Measurements from ENCODE around the gene RUVBL2. TPM values are rescaled to one million over a fixed set of nuclear protein-coding genes. Genes with fewer than 3 reads are reported as not detected.

RUVBL2 gene
- total and polyA plus RNA-seq, 10 donors: 32.0 to 58.4 (median 40.4) TPM

DNA sequence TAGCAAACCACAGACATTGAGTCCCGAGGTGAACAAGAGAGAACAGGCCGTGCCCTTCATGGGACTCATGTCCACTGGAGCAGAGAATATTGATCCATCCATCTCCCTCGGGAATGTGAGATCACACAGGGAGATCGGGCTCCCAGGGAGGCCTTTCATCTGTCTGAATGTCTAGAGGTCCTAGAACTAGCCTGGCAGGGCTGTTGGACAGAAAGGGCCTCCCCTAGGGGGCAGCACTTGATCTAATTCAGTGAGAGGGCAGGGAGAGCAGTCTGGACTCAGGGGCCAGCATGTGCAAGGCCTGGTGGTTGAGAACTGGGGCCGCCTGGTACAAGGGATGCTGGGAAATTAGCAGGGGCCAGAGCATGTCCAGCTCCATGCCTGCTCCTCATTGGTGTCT lies 4.3 kb downstream of the RUVBL2 start:
- 83 to 87% (median 85%) methylated on average over 5 of the region's 5 CpGs for WGBS, 5 donors

DNA sequence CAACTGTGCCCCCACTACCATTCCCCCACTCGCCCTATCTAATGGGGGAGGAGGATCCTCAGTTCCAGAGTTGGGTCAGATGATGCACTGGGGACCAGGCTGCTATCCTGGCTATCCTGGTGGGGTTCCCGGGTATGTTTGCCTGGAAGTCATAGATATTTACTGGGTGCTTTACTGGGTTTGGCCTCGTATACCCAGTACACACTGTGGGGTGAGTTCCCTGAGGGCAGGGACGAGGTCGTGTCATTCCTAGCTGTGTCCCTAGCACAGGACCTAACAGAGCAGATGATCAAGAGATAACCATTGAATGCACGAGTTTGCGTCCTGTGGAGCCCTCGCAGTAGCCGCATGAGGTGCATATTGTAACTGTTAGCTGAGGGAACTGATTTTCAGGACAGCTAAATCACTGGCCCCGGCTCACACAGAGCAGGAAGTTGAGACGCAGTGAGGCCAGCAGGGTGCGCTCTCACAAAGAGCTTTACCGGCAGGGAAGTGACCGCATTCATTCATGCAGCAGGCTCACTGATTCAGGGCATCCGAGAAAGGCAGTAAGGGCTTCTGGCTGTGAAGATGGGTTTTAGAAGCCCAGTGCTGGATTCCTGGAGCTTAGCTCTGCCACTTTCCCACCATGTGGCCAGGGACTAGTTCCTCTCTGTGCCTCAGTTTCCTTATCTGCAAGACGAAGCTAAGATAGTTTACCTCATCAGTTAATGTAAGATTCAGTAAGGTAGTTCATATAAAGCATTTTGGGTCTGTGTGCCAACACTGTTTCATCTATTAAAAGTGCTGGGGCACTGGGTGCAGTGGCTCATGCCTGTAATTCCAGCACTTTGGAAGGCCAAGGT lies 6.0 kb downstream of the RUVBL2 start:
- peaks cover 4 to 56% (median 20%) of the 10 kb centered on the region in 6 donors for H3K36me3 ChIP-seq
- H3K27ac ChIP-seq: no peak overlapping the region
- no peak for TF ChIP-seq POLR2AphosphoS5 (IDR thresholded peaks at IDR 0.05)
- TF ChIP-seq, protein P1, sequence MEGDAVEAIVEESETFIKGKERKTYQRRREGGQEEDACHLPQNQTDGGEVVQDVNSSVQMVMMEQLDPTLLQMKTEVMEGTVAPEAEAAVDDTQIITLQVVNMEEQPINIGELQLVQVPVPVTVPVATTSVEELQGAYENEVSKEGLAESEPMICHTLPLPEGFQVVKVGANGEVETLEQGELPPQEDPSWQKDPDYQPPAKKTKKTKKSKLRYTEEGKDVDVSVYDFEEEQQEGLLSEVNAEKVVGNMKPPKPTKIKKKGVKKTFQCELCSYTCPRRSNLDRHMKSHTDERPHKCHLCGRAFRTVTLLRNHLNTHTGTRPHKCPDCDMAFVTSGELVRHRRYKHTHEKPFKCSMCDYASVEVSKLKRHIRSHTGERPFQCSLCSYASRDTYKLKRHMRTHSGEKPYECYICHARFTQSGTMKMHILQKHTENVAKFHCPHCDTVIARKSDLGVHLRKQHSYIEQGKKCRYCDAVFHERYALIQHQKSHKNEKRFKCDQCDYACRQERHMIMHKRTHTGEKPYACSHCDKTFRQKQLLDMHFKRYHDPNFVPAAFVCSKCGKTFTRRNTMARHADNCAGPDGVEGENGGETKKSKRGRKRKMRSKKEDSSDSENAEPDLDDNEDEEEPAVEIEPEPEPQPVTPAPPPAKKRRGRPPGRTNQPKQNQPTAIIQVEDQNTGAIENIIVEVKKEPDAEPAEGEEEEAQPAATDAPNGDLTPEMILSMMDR (IDR thresholded peaks at IDR 0.05 in 8 of 11, conservative IDR thresholded peaks at IDR 0.05 in 3 of 11): peak; percentile 31 to 76 (median 52)
- peak; percentile 87 for DNase-seq
- H3K27me3 ChIP-seq (replicated peaks in 1 of 7): no peaks in the 10 kb centered on the region
- peaks cover 2 to 24% (median 7%) of the 10 kb centered on the region in 6 donors for H3K4me1 ChIP-seq
- WGBS, 5 donors: 60 to 70% (median 63%) methylated on average over 14 to 16 of the region's 16 CpGs
- intact Hi-C loops (cut with DNase I; ENCODE audit: low total_unique reads): no loop called here
- no peaks in the 10 kb centered on the region for H3K9me3 ChIP-seq
- H3K4me3 ChIP-seq: no peak overlapping the region

More for the DNA sequence above, 4.3 kb downstream of the RUVBL2 start:
- peaks cover 0 to 39% (median 6%) of the 10 kb centered on the region in 6 donors for H3K36me3 ChIP-seq
- H3K27ac ChIP-seq: no peak overlapping the region
- no peak for DNase-seq
- no peaks in the 10 kb centered on the region for H3K27me3 ChIP-seq (replicated peaks in 1 of 7)
- no peak overlapping the region for H3K4me3 ChIP-seq
- intact Hi-C loops (cut with DNase I; ENCODE audit: low total_unique reads): no loop called here
- no peaks in the 10 kb centered on the region for H3K9me3 ChIP-seq
- TF ChIP-seq, protein P1 (IDR thresholded peaks at IDR 0.05 in 8 of 11, conservative IDR thresholded peaks at IDR 0.05 in 3 of 11): peak in 6 of 11 experiments; percentile 22 to 50 (median 48)
- no peak for TF ChIP-seq POLR2AphosphoS5 (IDR thresholded peaks at IDR 0.05)
- peaks cover 8 to 34% (median 17%) of the 10 kb centered on the region in 6 donors for H3K4me1 ChIP-seq

DNA sequence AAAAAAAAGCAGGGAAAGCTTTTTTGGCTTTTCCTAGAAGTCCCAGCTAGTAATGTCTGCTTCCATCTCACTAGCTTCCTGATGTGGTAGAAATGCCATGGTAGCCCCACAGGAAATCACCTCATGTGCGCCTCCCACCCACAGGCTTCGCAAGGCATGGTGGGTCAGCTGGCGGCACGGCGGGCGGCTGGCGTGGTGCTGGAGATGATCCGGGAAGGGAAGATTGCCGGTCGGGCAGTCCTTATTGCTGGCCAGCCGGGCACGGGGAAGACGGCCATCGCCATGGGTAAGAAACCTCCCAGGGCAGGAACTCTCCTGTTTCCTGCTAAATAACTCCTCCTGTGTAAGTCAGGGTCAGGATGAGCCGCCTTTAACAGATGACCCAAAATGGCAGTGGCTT lies 10.4 kb downstream of the RUVBL2 start:
- no peak overlapping the region for H3K27ac ChIP-seq
- no peak for TF ChIP-seq POLR2AphosphoS5 (IDR thresholded peaks at IDR 0.05)
- TF ChIP-seq, protein P1 (IDR thresholded peaks at IDR 0.05 in 8 of 11, conservative IDR thresholded peaks at IDR 0.05 in 3 of 11): no peak
- TF ChIP-seq POLR2A (IDR thresholded peaks at IDR 0.05): no peak
- no peaks in the 10 kb centered on the region for H3K9me3 ChIP-seq
- H3K4me3 ChIP-seq: no peak overlapping the region
- intact Hi-C loops (cut with DNase I; ENCODE audit: low total_unique reads): no loop called here
- peaks cover 0 to 6% (median 0%) of the 10 kb centered on the region in 6 donors for H3K4me1 ChIP-seq
- no peaks in the 10 kb centered on the region for H3K27me3 ChIP-seq (replicated peaks in 1 of 7)
- H3K36me3 ChIP-seq: peaks cover 4 to 100% (median 50%) of the 10 kb centered on the region in 6 donors
- DNase-seq: no peak
- WGBS, 5 donors: 94 to 99% (median 98%) methylated on average over 15 of the region's 15 CpGs

DNA sequence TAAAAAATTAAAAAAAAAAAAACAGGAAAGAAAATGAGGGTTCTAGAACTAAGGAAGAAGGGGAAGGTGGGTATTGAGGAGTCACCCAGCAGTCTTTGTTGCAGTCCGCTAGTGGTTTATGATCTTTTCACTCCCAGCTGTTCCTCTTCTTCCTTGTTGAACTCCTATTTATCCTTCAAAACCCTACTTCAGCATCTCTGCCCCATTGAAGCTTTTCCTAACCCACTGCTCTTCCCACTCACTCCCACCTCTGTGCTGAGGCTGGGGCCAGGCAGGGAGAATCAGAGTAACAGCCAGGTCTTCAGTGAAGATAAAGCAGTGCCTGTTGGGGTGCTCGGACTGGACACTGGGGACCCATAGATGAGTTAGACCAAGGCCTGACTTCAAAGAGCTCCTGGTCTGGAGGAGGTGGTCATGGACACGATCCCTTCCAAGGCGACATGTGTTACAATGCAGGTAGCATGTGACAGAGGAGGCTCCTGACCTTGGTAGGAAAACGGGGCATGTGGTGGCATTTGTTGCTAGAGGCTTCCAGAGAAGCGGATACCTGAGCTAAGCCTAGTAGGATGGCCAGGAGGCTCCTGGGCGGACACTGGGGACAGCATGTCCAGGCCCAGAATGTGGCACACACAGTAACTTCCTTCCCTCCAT lies 11.4 kb downstream of the RUVBL2 start:
- WGBS, 5 donors: 88 to 98% (median 96%) methylated on average over 7 of the region's 7 CpGs
- H3K4me3 ChIP-seq: no peak overlapping the region
- peaks cover 0 to under 1% (median 0%) of the 10 kb centered on the region in 6 donors for H3K4me1 ChIP-seq
- H3K36me3 ChIP-seq: peaks cover 4 to 100% (median 59%) of the 10 kb centered on the region in 6 donors
- intact Hi-C loops (cut with DNase I; ENCODE audit: low total_unique reads): no loop called here
- no peak for DNase-seq
- no peaks in the 10 kb centered on the region for H3K9me3 ChIP-seq
- TF ChIP-seq POLR2AphosphoS5 (IDR thresholded peaks at IDR 0.05) (no peak), POLR2A (IDR thresholded peaks at IDR 0.05) (no peak)
- TF ChIP-seq, protein P1 (IDR thresholded peaks at IDR 0.05 in 8 of 11, conservative IDR thresholded peaks at IDR 0.05 in 3 of 11): no peak
- no peak overlapping the region for H3K27ac ChIP-seq
- H3K27me3 ChIP-seq (replicated peaks in 1 of 7): no peaks in the 10 kb centered on the region
